NCI-H1092 (cell line): Measurements from ENCODE around the gene PFKP.
A peak's percentile ranks its signal among the peaks of the same experiment; 100 is the strongest.

ENCODE experiments used
- DNase-seq: peaks from one replicate; lab custom pipeline; 2025; lab: John Stamatoyannopoulos, UW

Gene PFKP

DNA sequence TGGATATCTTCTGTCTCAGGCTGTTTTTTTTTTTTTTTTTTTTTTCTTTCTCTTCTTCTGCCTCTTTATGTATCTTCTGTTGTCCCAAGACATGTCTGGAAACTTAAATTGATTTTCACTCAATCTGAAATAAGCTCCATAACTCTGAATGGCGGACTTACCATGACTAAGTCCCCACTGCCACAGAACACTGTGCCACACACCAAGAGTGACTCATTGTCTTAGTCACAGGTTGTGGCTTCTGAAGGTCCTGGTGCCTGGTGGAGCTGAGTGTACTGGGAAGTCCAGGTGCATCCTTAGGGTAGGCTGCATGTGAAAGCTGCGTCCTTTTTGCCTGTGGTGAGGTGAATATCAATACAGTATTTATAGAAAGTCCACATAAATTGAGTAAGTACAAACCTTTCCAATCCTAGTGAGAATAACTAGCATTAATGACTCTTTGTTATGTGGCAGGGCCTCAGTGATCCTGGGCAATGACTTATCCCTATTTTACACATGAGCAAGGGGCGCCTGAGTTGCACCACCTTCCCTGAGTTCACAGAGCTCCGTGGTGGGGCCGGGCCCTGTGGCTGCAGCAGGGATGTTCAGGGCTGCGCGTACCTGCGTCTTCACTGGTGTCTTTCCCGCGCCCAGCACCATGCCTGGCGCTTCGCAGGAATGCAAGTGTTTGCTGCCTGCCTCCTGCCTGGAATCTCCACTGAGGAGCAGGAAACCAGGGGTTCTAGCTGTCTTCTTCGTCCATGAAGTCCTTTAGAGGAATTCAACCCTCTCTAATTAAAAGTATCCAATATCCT, 4.3 kb downstream of the PFKP start:
- DNase-seq = no peak

DNA sequence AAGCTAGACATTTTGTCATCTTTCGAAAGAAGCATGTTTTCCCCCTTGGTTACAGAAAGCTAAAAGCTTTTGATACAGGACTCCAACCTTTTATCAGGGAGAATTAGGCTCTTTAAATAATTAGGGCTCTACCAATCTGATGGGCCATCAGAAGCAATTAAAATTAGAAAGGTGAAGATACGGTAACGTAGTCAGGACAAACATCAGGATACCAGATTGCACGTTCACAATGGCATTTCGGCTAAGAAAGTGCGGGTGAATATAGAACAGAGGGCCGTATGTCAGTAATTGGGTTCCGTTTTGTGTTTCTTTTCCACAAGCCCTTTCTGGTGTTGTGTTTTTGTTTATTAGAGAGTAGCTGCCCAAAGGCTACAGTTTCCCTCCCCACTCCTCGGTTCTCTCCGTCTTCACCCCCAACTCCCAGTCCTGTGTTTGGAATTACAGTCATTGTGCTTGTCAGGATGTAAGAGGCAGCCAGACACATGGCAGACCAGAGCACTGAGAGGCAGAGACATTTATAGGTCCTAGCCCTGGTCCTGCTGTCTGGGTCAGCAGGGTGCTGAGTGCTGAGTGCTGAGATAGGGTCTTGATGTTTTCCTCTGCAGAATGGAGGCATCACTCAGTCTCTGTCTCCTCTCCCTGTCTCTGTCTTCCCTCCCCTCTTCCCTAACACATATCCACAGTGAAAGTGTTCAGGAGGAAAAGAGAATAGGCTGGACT, 5.5 kb downstream of the PFKP start:
- no peak for DNase-seq

DNA sequence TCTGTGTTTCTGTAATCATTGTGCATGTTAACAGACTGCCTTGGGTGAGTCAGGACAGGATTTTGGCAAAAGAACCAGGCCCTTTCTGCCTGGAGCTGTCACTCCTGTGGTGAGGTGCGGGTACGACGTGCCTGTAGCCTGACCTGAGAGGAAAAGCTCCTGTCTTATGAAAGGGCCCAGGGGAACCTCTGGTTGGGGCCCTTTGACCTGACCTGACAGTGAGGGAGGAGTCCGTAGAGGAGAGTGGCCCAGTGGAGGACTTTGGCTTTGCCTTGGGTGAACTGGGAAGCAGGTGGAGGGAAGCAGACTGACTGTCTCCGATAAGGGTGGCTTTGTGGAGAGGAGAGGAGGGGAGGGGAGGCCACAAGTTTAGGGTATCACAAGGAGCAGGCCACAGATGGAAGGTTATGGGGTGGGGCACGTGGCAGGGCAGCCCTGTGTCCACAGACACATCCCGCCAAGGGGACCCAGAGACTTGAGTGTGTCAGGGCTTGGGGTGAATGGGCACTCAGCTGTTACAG, 6.9 kb downstream of the PFKP start:
- DNase-seq = no peak

DNA sequence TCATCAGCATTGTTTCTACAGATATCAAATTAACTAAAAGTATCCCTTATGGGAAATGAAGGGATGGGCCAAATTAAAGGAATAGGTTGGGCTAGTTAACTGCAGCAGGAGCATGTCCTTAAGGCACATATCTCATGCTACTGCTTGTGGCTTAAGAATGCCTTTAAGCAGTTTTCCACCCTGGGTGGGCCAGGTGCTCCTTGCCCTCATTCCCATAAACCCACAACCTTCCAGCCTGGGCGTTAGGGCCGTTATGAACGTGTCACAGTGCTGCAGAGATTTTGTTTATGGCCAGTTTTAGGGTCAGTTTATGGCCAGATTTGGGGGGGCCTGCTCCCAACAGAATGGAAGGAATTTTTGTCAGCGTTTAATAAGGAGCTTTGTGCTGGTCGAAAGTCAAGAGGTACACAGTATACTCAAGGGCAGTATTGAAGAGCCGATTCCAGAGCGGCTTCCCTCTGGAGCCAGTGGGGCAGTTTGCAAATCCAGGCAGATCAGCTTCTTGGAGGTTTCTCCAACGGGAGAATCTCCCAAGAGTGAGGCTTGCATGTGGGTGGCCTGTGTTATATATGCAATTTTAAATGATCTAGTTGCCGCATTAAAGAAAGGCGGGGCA, 7.7 kb downstream of the PFKP start:
- DNase-seq = no peak

DNA sequence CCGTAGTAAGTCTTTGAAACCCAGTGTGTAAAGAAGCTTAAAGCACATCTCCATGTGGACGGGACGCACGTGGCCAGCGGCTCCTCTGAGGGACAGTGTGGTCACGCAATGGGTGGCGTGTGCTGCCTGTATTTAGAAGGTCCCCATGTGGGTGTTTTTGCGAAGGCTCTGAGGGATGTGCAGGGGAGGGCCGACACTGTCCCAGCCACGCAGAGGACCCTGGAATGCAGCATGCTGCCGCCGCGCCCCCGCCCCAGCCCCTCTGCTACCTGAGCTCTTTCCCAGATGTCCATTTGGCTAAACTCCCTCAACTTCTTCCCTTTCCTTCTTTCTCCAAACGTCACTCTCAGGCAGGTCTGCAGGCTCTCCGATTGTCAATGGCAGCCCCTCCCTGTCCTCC, 8.8 kb downstream of the PFKP start:
- no peak for DNase-seq

DNA sequence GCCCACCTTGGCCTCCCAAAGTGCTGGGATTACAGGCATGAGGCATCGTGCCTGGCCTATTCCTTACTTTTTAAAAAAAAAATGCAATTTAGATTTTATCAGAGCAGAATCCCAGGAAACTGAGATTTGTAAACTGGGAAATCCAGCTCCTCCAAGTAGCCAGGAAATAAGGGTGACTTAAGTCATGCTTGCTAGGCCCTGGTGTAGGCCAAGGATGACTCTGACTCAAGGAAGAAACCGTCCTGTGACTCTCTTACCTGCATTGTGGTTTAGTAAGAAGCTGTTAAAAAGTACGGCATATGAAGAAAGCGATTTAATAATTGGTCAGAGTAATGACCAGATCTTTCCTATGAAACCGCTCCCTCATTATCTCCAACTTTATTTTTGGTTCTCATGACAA, 10.2 kb downstream of the PFKP start:
- DNase-seq = no peak

DNA sequence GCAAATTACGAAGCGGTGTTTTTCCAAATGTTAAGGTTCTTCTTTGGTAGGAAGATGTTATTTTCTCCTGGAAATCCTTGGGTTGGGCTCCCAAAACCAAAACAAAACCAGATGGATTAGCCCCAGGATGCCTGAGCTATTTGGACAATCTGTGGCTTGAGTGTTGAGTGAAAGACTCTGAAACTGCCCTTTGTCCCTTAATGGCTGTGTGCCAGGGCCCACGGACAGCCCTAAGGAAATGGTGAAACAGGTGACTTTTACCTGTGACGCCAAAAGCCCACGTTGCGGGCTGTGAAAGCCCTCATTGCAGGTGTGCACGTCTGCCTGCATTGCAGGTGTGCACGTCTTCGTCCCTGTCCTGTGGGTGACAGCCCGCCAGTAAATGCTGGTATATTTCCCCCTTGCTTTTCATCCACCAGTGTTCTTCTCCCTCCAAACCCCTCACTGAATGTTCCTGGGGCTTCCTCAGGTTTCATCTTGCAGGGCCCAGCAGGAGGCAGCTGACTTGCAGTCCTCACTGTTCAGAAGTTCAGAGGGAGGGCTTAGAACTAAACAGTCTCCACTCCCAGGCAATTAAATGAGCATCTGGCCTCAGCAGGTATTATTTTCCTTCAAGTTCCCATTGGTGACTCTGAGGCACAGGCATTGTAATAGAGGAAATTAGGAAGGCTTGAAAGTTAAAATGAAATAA, 10.7 kb downstream of the PFKP start:
- DNase-seq = no peak

DNA sequence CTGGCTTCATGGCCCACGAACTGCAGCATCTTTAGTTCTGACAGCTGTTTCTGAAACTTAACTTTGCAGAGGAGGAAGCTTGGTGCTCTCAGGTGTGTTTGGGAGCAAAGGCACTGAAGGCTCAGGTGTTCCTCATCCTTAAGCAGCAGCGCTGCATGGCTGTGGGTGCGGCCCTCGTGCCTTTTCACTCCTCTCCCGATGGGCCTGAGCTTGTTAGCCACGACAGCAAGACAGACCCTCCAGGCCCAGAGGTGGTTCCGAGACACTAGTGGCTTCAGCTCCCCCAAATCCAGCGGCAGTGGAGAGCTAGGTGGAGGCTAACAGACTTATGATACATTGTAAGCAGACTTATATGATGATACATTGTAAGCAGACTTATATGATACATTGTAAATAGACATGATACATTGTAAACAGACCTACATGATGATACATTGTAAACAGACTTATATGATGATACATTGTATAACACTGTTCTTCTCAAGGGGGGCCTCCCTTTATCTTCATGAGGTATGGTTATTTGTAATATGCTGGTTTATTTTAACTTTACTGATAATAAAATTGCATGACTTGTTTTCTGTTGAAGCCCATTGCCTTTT, 14.1 kb downstream of the PFKP start:
- no peak for DNase-seq

DNA sequence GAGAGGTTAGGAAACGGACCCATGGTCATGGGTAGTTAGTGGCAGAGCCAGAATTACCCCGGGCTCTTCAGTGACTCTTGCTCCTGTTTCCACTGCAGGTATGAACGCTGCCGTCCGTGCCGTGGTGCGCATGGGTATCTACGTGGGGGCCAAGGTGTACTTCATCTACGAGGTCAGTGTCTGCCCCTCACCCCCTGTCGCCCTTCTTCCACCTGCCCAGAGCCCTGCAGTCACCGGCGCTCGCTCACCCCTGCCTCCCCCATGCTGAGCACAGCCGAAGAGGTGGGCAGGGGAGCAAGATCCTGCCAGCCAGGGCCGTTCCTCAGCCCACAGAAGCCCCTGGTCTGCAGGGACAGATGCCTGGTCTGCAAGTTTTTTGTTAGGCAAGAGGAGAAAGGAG, 14.9 kb downstream of the PFKP start:
- no peak for DNase-seq

DNA sequence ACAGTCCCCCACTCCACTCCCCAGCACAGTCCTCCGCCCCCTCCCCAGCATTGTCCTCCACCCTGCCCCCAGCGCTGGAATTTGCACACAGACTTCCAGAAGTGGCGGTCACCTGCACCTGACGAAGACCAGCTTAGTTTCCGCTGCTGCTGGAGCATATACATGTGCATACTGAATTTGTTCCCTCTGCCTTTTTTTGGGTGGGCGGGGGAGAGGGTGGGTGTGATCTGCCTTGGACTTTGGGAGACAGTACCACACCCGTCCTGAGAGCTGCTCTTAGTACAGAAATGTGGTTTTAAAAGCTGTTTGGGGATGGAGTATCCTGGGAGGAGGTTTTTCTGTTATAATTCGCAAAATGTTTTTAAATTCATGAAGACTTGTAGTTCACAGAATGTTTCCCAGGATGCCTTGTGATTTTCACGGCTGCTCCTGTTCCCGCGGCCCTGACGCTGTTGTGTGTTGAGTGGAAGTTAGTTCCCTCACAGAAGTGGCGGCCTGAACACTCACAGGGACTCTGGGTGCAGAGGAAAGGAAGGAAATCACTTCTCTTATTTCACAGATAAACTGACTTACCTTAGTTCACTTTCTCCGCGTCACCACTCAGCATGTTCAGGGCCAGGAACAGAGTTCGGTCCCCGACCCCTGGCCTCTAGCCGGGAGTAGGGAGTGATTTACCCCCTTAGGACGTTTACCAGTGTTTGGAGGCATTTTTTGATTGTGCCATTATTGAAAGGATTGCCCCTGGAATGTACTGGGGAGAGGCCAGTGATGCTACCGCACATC, 18.6 kb downstream of the PFKP start:
- DNase-seq = no peak

DNA sequence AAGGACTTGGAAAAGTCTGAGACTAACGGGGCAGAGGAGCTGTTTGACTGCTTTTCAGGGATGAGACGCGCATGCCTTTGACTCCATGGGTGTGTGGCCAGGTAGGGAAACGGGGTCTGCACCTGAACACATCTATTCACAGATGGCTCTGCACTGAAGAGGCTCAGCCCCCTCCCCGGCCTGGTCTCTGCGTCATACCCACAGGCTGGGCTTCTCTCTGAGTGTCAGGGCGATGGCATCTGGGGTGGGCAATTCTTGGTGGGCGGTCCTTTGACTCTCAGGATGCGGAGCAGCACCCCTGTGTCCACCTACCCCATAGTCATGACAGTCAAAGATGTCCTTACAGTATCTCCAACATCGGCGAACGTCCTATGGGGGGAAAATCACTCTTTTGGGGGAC, 23.0 kb downstream of the PFKP start:
- no peak for DNase-seq

DNA sequence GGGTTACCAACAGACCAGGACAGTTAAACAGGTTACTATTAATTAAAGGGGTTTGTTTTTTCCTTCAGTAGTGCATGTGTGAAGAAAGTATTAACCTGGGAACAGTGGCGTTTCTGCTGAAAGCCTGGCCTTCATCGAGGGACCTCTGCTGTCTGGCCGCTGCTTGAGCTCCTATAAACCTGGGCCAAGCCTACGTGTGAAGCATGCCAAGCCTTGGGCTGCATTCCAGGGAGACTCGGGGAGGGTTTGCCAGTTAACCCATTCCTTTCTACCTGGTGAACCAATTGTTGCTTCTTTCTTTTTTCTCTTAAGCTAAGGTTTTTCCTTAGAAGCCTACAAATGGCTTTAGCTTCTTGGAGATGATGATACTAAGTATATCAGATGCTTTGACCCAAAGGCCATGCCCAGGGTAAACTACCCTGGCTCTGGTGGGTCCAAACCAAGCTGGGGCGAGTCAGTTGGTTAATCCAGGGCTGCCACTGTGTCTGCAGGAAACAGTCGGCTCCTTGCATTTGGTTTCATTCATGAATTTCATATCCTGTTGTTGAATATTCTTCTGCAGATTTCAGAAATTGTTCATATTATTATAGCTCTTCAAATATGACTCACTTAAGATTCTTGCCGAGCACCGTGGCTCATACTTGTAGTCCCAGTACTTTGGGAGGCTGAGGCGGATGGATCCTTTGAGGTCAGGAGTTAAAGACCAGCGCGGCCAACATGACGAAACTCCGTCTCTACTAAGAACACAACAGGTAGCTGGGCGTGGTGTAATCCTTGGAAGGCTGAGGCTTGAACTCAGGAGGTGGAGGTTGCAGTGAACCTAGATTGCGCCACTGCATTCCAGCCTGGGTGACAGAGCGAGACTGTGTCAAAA, 23.8 kb downstream of the PFKP start:
- peak; percentile 27 for DNase-seq

DNA sequence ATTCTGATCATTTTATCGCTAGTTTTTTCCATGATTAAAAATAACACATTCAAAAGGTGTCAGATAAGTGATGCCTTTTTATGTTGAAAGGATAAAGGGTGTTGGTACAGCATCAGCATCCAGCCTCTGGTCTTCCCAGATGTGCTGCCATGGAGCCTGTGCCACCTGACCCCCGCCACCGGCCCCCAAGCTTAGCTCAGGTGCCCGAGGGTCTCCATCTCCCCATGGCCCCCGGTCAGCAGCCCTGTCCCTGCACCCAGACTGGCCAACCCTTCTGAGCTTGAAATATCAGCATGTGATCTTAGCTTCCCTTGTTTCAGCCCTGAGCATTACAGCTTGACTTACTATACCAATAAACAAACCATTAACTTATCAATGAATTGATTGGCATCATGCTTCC, 24.6 kb downstream of the PFKP start:
- DNase-seq = no peak

DNA sequence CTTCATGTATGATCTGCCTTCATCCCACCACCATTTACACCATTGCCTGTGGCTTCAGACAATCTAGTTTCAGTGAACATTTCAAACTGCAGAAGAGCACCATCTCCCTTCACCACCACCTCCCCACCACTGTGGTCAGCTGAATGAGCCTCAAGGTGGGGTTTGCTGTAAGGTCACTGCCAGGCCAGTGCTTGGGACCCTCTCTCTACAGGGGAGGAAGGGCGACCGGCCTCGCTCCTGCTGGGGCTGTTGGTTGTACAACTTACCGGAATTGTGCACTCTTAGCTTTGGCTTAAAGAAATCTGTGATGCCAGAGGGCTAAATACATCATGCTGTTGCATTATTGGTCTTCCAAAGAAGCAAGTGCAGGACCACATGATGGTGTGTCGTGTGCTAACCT, 26.6 kb downstream of the PFKP start:
- no peak for DNase-seq

DNA sequence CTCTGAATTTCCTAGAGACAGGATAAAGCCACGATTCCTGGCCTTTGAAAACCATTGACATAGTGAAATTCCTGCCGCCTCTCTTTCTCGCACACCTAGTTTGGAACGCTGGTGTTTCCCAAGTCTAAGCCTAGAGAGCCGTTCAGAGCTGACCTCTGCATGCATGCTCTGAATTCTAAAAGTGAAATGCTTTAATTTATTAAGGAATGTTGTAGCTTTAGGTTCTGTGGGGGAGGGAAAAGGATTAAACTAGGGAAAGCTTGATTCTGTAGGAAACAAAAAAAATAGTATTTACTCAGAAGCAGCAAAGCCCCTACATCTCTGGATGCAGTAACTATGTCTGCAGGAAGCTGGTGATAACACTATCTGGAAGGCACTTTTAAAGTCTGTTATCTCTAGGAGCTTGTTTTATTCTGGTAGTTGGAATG, 27.3 kb downstream of the PFKP start:
- no peak for DNase-seq

DNA sequence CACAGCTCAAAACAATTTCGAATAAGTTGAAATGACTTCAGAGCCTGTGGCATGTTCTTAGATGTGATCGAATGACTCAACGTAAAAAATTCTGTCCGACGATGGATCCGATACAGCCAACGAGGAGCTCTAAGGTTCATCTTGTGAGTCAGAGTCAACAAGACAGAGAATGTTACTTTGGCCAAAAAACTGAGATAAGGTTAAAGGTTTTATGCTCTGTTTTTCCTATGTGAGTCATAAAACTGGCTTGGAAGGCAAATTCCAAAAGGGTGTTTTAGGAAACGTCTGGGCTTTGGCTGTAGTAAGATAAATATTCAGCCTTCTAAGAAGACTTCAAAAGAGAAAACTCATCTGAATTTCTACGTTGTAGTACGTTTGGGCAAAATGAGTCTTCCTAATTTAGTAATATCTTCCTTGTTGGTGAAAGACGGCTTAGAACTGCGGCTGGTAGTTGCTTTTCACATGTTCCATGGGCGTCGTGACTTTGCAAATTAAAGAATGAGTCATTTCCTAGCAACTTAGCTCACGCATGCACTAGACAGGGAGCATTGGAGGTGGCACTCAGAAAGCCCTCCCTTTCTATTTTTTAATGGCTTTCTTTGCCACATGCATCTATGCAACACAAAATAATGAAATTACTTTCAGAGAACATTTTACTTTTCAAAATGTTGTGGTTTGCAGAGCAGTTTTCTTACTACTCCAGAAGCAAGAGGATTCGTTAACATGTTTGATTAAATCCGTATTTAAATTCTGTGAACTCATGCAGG, 28.2 kb downstream of the PFKP start:
- no peak for DNase-seq

DNA sequence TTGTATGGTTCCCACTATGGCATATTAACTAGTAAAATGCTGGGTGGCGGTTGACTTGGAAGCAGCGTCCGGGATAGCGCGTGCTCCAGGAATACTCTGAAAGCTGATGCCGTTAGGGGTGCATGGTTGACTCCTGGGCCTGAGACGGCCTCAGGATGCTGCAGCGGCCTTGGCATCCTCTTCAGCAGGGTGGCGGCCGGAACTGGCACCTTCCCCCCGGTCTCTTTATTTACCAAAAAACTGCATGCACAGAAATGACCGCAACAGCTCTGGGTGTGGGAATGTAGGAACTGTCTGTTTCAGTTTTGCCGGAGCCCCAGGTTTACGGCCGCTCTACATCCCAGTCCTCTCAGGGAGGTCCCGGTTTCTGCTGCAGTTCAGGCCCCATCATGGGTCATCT, 28.8 kb downstream of the PFKP start:
- DNase-seq = no peak

DNA sequence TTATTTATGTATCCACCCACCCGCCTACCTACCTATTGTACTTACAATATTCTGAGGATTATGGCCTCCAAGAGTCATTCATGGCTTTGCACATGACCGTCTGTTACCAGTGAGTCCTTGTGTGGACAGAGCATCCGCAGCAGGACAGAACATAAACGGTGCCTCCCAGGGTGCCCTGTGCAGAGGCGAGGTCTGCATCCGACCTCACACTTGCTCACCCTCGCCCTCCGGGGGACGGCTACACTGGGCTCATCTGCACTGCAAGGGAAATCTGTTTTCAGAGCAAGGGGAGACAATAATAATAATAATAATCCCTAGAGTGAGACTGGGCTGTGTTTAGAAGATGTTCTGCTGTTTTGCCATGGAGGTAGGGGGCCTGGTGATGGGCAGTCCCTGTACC, 29.8 kb downstream of the PFKP start:
- no peak for DNase-seq

DNA sequence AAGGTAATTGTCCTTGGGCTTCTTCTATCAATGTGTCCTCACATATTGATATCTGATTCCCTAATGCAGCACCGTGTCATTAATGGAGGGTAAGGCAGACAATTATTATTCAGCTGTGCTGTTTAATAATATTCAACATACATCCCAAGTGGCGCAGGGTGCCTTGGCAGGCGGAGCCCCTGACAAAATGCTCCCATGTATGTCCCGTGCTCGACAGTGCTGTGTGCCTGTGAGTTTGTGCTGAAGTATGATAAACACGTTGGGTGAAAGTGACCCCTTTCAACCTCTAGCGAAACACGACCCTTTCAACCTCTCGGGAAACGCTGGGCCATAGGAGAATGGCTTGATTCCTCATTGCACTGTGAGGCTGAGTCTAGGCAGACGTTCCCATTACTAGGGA, 31.3 kb downstream of the PFKP start:
- no peak for DNase-seq
